Measurements from ENCODE around the gene SUMO2. TPM values are rescaled to one million over a fixed set of nuclear protein-coding genes. Genes with fewer than 3 reads are reported as not detected.

SUMO2 gene
- total and polyA plus RNA-seq, 9 of the 15 experiments (the other 6 are each of a cell fraction or from before 2014, with no cell fraction given) = 157 to 733 (median 419) TPM

GRCh38 chr17:75231071-75231470 is 48.3 kb upstream of the SUMO2 start:
- CTCF ChIA-PET (ENCODE audit: low intra/inter-chr PET ratio) = no interaction called here
- Histone ChIP-seq H3K27me3 (ENCODE audit: control insufficient read depth in 2 of 2, insufficient read depth in 2 of 2, low read length in 2 of 2) (no peaks in the 10 kb centered on the region), H3K4me2 (ENCODE audit: insufficient read depth, low read length) (no peak overlapping the region), H3K27ac (ENCODE audit: extremely low read depth, low read depth, low read length) (no peak overlapping the region), H2AFZ (ENCODE audit: low read depth, low read length) (no peak overlapping the region), H3K9me3 (replicated peaks; ENCODE audit: control insufficient read depth, insufficient read depth, low read depth, low read length) (no peaks in the 10 kb centered on the region), H3K4me3 (no peak overlapping the region), H3K79me2 (ENCODE audit: control insufficient read depth, insufficient read depth, low read length) (no peaks in the 10 kb centered on the region), H3K4me1 (replicated peaks in 1 of 2; ENCODE audit: control insufficient read depth in 2 of 2, insufficient read depth in 2 of 2, low read length in 2 of 2) (peaks cover 0 to 3% of the 10 kb centered on the region in 2 experiments; a peak in 1 of 5 replicates), H3K9ac (ENCODE audit: insufficient read depth in 1 of 2, low read depth in 2 of 2, low read length in 2 of 2) (no peak overlapping the region), H4K20me1 (replicated peaks; ENCODE audit: control insufficient read depth, insufficient read depth, low read length) (no peaks in the 10 kb centered on the region), H3K36me3 (ENCODE audit: control insufficient read depth, insufficient read depth, low read length) (peaks cover 83% of the 10 kb centered on the region), H3K9me1 (ENCODE audit: control insufficient read depth, insufficient read depth, low read length) (no peaks in the 10 kb centered on the region)
- in situ Hi-C loops (cut with MboI) = no loop called here
- intact Hi-C loops (cut with micrococcal nuclease) = no loop called here
- WGBS (ENCODE audit: insufficient coverage, low coverage, missing lambda C conversion rate) = 98% methylated on average over 8 of the region's 8 CpGs
- FAIRE-seq (no peak), DNase-seq (ENCODE audit: extremely low read depth in 1 of 4, low spot score in 3 of 4) (no peak), ATAC-seq (no peak)
- POLR2A ChIA-PET = interaction anchor here (0.6 to 4.5 kb wide), 12 partner anchors 7 to 294 kb away, joined by 3 to 38 read pairs (median 4); partner anchors contain the start of genes ARMC7 and LLGL2
- no TSS peak for BruUV-seq (replicated peaks)
- TF ChIP-seq MIER1 (IDR thresholded peaks at IDR 0.05; ENCODE audit: low read depth) (no peak), ETV6 (IDR thresholded peaks at IDR 0.05; ENCODE audit: borderline replicate concordance in 1 of 2, low read depth in 2 of 2, low read length in 1 of 2) (no peak), ETV6 (CRISPR knock-in tag; IDR thresholded peaks at IDR 0.05; ENCODE audit: borderline replicate concordance) (no peak), FOXK2 (conservative IDR thresholded peaks at IDR 0.05 in 1 of 2, IDR thresholded peaks at IDR 0.05 in 1 of 2; ENCODE audit: low read depth in 2 of 2) (no peak), E2F5 (CRISPR knock-in tag; IDR thresholded peaks at IDR 0.05) (no peak), ATF3 (IDR thresholded peaks at IDR 0.05) (no peak), ATF3 (CRISPR knock-in tag; conservative IDR thresholded peaks at IDR 0.05) (no peak), ZNF444 (CRISPR knock-in tag; IDR thresholded peaks at IDR 0.05) (no peak), THRB (CRISPR knock-in tag; conservative IDR thresholded peaks at IDR 0.05) (no peak), ATF1 (CRISPR knock-in tag; IDR thresholded peaks at IDR 0.05) (no peak), ATF1 (tag; IDR thresholded peaks at IDR 0.05) (no peak), POU5F1 (IDR thresholded peaks at IDR 0.05; ENCODE audit: borderline replicate concordance, low read depth, low read length, partially characterized antibody) (no peak), U2AF1 (optimal IDR thresholded peaks at IDR 0.05; ENCODE audit: low read depth, low read length) (no peak), ZBTB49 (CRISPR knock-in tag; IDR thresholded peaks at IDR 0.05; ENCODE audit: borderline replicate concordance) (no peak), ELF4 (CRISPR knock-in tag; IDR thresholded peaks at IDR 0.05) (no peak), NCOA6 (IDR thresholded peaks at IDR 0.05) (no peak), E2F1 (CRISPR knock-in tag; IDR thresholded peaks at IDR 0.05) (no peak)

All from K562 (cell line).